Measurements from ENCODE around the gene GLYATL1. TPM values are rescaled to one million over a fixed set of nuclear protein-coding genes. Genes with fewer than 3 reads are reported as not detected.

The GLYATL1 gene, protein sequence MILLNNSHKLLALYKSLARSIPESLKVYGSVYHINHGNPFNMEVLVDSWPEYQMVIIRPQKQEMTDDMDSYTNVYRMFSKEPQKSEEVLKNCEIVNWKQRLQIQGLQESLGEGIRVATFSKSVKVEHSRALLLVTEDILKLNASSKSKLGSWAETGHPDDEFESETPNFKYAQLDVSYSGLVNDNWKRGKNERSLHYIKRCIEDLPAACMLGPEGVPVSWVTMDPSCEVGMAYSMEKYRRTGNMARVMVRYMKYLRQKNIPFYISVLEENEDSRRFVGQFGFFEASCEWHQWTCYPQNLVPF
- 0.17 and 0.63 TPM in 2 replicates for total RNA-seq

DNA sequence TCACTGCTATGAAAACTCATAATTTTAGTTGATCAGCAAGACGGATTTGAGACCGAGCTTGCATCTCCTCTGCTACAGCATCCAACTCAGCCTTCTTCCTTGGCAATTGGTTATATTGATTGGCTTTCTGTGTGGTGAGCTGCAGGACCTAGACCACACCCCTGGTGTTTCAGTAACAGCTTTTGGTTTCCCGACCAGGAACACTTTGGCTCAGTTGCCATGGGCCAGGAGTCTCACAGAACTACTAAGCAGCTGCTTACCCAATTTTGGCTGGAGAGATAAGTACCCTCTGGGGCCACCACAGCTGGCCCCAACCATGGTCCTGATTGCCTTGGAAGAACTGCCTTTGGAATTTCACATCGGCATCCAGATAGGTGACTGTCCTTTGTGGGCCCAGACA lies at the start of gene GLYATL1:
Gene GLYATL1, plus strand, starts transcription at position 212 of the 400 bp plus-strand sequence. CDS start 7,600 bp downstream, outside the sequence.

Other genes with a start within 250 kb of the GLYATL1 start
- gene GLYAT, start 207.5 kb upstream of the GLYATL1 start, total RNA-seq = not detected in 2 replicates
- gene GLYATL2, start 94.8 kb upstream of the GLYATL1 start, total RNA-seq = 0.77 and 2.0 TPM in 2 replicates
- not detected in 2 replicates for gene GLYATL1B, start 146.8 kb downstream of the GLYATL1 start, total RNA-seq
- 0.09 and 0.63 TPM in 2 replicates for gene FAM111B, start 167.7 kb downstream of the GLYATL1 start, total RNA-seq
- 19.9 and 21.4 TPM in 2 replicates for gene FAM111A, start 203.4 kb downstream of the GLYATL1 start, total RNA-seq
- 1.9 and 5.1 TPM in 2 replicates for gene DTX4, start 232.6 kb downstream of the GLYATL1 start, total RNA-seq

All from bronchial smooth muscle cell (primary cell).